Neural cell (in vitro differentiated cells): ENCODE measurements around the gene GAP43.

Experiments used
- RAD21 ChIP-seq: fragments of 450-650 bp; conservative IDR thresholded peaks from 2 replicates; pipeline ENCODE4 v1.6.1; 2014; ENCODE audit warnings: antibody characterized with exemption, mild to moderate bottlenecking, moderate library complexity
- TF ChIP-seq, protein P1 (sequence below): fragments of 450-650 bp; IDR thresholded peaks from 2 replicates; pipeline ENCODE4 v1.5.1; 2014; ENCODE audit warnings: antibody characterized with exemption, mild to moderate bottlenecking, moderate library complexity; ENCODE audit not compliant: poor library complexity, severe bottlenecking

DNA sequence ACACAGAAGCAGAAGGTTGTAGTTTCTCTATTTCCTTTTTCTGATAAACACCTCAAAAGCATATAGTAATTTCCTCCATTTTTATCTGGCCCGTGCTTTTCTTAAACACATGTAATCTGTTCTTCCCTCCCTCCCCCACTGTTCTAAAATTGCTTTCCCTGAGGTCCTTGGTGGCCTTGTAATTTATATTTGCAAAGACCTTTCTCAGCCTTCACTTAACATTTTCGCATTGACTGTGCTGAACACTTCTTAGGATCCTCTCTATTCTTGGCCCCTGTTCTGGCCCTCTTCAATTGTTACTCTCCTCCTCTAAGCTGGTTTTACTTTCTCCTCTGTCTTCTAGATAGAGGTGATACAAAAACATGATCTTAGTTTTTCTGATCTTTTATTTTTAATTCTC, 28.3 kb downstream of the GAP43 start:
- TF ChIP-seq, protein P1, sequence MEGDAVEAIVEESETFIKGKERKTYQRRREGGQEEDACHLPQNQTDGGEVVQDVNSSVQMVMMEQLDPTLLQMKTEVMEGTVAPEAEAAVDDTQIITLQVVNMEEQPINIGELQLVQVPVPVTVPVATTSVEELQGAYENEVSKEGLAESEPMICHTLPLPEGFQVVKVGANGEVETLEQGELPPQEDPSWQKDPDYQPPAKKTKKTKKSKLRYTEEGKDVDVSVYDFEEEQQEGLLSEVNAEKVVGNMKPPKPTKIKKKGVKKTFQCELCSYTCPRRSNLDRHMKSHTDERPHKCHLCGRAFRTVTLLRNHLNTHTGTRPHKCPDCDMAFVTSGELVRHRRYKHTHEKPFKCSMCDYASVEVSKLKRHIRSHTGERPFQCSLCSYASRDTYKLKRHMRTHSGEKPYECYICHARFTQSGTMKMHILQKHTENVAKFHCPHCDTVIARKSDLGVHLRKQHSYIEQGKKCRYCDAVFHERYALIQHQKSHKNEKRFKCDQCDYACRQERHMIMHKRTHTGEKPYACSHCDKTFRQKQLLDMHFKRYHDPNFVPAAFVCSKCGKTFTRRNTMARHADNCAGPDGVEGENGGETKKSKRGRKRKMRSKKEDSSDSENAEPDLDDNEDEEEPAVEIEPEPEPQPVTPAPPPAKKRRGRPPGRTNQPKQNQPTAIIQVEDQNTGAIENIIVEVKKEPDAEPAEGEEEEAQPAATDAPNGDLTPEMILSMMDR, result no peak
- no peak for TF ChIP-seq RAD21
